Measurements from ENCODE around the gene RNF208. TPM values are rescaled to one million over a fixed set of nuclear protein-coding genes. Genes with fewer than 3 reads are reported as not detected.

Gene RNF208
- total and polyA plus RNA-seq, 2 donors (not counting 1 experiment from before 2014, with no cell fraction given) = 1.1 to 1.4 TPM

DNA sequence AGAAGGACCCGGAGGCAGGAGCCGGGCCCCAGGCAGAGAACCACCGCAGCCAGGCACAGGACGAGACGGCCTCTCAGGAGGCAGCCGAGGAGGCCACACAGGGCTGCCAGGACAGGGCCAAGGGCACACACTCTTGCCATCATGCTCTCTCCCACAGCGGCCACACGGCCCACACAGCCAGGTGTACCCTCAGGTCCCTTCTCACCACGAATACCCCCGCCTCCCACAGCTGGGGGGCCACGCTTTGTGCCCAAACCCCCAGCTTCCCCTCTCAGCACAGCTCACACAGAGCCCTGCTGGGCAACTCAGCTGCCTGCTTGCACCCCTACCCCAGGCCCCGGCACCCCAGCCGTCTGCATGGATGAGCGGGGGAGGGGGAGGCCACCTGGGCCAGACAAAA lies 28.3 kb downstream of the RNF208 start:
- Histone ChIP-seq H3K4me1 (ENCODE audit: control insufficient read depth in 2 of 2, insufficient read depth in 2 of 2, low read length in 2 of 2) (peaks cover 10 to 17% of the 10 kb centered on the region in 2 donors), H3K9ac (ENCODE audit: low read length) (no peak overlapping the region), H4K20me1 (ENCODE audit: control insufficient read depth, insufficient read depth, low read length, poor library complexity, severe bottlenecking) (peaks cover 51% of the 10 kb centered on the region), H3K4me3 (ENCODE audit: control extremely low read depth in 1 of 5, extremely low read depth in 1 of 5, insufficient read depth in 1 of 5, low read depth in 2 of 5, low read length in 4 of 5) (no peak overlapping the region), H3K9me3 (ENCODE audit: control extremely low read depth in 1 of 3, control insufficient read depth in 2 of 3, insufficient read depth in 1 of 3, low read length in 2 of 3) (no peaks in the 10 kb centered on the region), H2AFZ (ENCODE audit: insufficient read depth, low read depth, low read length, poor library complexity, severe bottlenecking) (no peak overlapping the region), H3K27me3 (replicated peaks in 1 of 4; ENCODE audit: control extremely low read depth in 1 of 4, control insufficient read depth in 3 of 4, insufficient read depth in 4 of 4, low read length in 3 of 4) (no peaks in the 10 kb centered on the region), H3K4me2 (replicated peaks; ENCODE audit: low read depth, low read length, poor library complexity, severe bottlenecking) (no peak overlapping the region), H3K79me2 (ENCODE audit: control insufficient read depth, insufficient read depth, low read length) (peaks cover 85% of the 10 kb centered on the region), H3K36me3 (replicated peaks in 1 of 2; ENCODE audit: control extremely low read depth in 1 of 2, control insufficient read depth in 1 of 2, extremely low read depth in 1 of 2, insufficient read depth in 2 of 2, low read length in 1 of 2) (peaks cover 0 to 19% of the 10 kb centered on the region in 2 experiments), H3K27ac (ENCODE audit: low read length in 2 of 2) (no peak overlapping the region)
- CTCF ChIA-PET = no interaction called here
- Mint-ChIP-seq H3K4me1 (peaks cover 16% of the 10 kb centered on the region), H3K27ac (peak overlapping the region; percentile 26), H3K27me3 (no peaks in the 10 kb centered on the region), H3K9me3 (ENCODE audit: insufficient read depth) (no peaks in the 10 kb centered on the region), H3K4me3 (no peak overlapping the region)
- WGBS (ENCODE audit: insufficient coverage) = 88% methylated on average over 13 of the region's 14 CpGs
- TF ChIP-seq EZH2 (IDR thresholded peaks at IDR 0.05; ENCODE audit: borderline replicate concordance, insufficient read depth, low read depth, low read length, poor library complexity, severe bottlenecking) (no peak), CTCF (IDR thresholded peaks at IDR 0.05) (no peak)
- DNase-seq = no peak
- POLR2A ChIA-PET = no interaction called here
- intact Hi-C loops (cut with micrococcal nuclease) = no loop called here
- ATAC-seq (ENCODE audit: low read depth) = no peak

DNA sequence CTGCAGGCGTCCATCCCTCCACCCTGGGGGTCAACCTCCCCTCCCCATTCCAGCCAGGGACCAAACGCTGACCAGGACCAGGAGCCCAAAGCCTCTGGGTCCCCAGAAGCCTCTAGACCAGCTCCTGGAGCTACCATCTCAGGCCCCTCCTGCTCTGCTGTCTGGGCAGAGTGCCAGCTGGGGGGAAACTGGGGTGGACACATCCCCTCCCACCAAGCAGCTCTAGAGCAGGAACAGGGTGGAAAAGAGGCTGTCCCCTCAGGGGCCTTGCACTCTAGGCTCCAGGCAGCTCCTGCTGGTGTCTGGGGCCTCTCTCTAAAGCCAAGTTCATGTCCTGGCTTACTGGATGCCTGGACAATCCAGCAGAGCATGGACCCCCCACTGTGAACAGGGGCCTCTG lies 29.2 kb downstream of the RNF208 start:
- H3K27ac Mint-ChIP-seq = no peak overlapping the region
- intact Hi-C loops (cut with micrococcal nuclease) = no loop called here
- Histone ChIP-seq H3K36me3 (replicated peaks in 1 of 2; ENCODE audit: control extremely low read depth in 1 of 2, control insufficient read depth in 1 of 2, extremely low read depth in 1 of 2, insufficient read depth in 2 of 2, low read length in 1 of 2) (peaks cover 0 to 19% of the 10 kb centered on the region in 2 experiments), H3K4me2 (replicated peaks; ENCODE audit: low read depth, low read length, poor library complexity, severe bottlenecking) (no peak overlapping the region), H3K4me3 (ENCODE audit: control extremely low read depth in 1 of 5, extremely low read depth in 1 of 5, insufficient read depth in 1 of 5, low read depth in 2 of 5, low read length in 4 of 5) (no peak overlapping the region), H3K79me2 (ENCODE audit: control insufficient read depth, insufficient read depth, low read length) (peaks cover 82% of the 10 kb centered on the region), H3K4me1 (ENCODE audit: control insufficient read depth in 2 of 2, insufficient read depth in 2 of 2, low read length in 2 of 2) (peaks cover 10 to 21% of the 10 kb centered on the region in 2 donors), H4K20me1 (ENCODE audit: control insufficient read depth, insufficient read depth, low read length, poor library complexity, severe bottlenecking) (peaks cover 44% of the 10 kb centered on the region), H3K27ac (ENCODE audit: low read length in 2 of 2) (no peak overlapping the region), H3K9me3 (ENCODE audit: control extremely low read depth in 1 of 3, control insufficient read depth in 2 of 3, insufficient read depth in 1 of 3, low read length in 2 of 3) (peaks cover 0 to 3% (median 0%) of the 10 kb centered on the region in 3 donors), H3K9ac (ENCODE audit: low read length) (no peak overlapping the region), H2AFZ (ENCODE audit: insufficient read depth, low read depth, low read length, poor library complexity, severe bottlenecking) (no peak overlapping the region), H3K27me3 (replicated peaks in 1 of 4; ENCODE audit: control extremely low read depth in 1 of 4, control insufficient read depth in 3 of 4, insufficient read depth in 4 of 4, low read length in 3 of 4) (no peaks in the 10 kb centered on the region)
- TF ChIP-seq CTCF (IDR thresholded peaks at IDR 0.05) = no peak
- no peak for TF ChIP-seq EZH2 (IDR thresholded peaks at IDR 0.05; ENCODE audit: borderline replicate concordance, insufficient read depth, low read depth, low read length, poor library complexity, severe bottlenecking)
- DNase-seq (no peak), ATAC-seq (ENCODE audit: low read depth) (no peak)
- no peaks in the 10 kb centered on the region for H3K27me3 Mint-ChIP-seq
- 97% methylated on average over 2 of the region's 2 CpGs for WGBS (ENCODE audit: insufficient coverage)
- POLR2A ChIA-PET = no interaction called here
- no peaks in the 10 kb centered on the region for H3K9me3 Mint-ChIP-seq (ENCODE audit: insufficient read depth)
- no peak overlapping the region for H3K4me3 Mint-ChIP-seq
- CTCF ChIA-PET = interaction anchor here (1.1 kb wide), 1 partner anchor 75 kb away, joined by 3 read pairs; no protein-coding TSS in a partner anchor
- H3K4me1 Mint-ChIP-seq = peaks cover 19% of the 10 kb centered on the region

All from B cell (primary cell).